GM18511 (cell line): ENCODE results near the gene NPY4R.
"Not testable (repeated sequence)": the region's sequence is repeated elsewhere in the genome, so short reads cannot be mapped to it uniquely, and the experiment has no call there.

Experiments
- ATAC-seq: cut with Tn5 transposase; IDR thresholded peaks from one replicate; pipeline ENCODE4 v1.9.1; 2021; ENCODE audit warnings: mild to moderate bottlenecking, moderate library complexity; ENCODE audit not compliant: unreplicated experiment

Gene NPY4R

GRCh38 chr10:46457071-46457470, 8.7 kb downstream of the NPY4R start:
- ATAC-seq = not testable (repeated sequence)

- ATAC-seq = not testable (repeated sequence)
Observed at GRCh38 chr10:46455992-46456391, 9.8 kb downstream of the NPY4R start.

GRCh38 chr10:46451365-46451764, 14.4 kb downstream of the NPY4R start:
- not testable (repeated sequence) for ATAC-seq

GRCh38 chr10:46450829-46451228, 14.9 kb downstream of the NPY4R start:
- ATAC-seq = not testable (repeated sequence)

- not testable (repeated sequence) for ATAC-seq
Observed at GRCh38 chr10:46447439-46447838, 18.3 kb downstream of the NPY4R start.

GRCh38 chr10:46445389-46446122, 20.2 kb downstream of the NPY4R start:
- peak; percentile 86 for ATAC-seq

GRCh38 chr10:46443422-46443821, 22.3 kb downstream of the NPY4R start:
- not testable (repeated sequence) for ATAC-seq

- ATAC-seq = not testable (repeated sequence)
Observed at GRCh38 chr10:46442706-46443275, 23.0 kb downstream of the NPY4R start.

- ATAC-seq = not testable (repeated sequence)
Observed at GRCh38 chr10:46441837-46442278, 23.9 kb downstream of the NPY4R start.

GRCh38 chr10:46440942-46441341, 24.8 kb downstream of the NPY4R start:
- not testable (repeated sequence) for ATAC-seq

GRCh38 chr10:46423550-46423949, 42.2 kb downstream of the NPY4R start:
- not testable (repeated sequence) for ATAC-seq

GRCh38 chr10:46419570-46420379, 46.0 kb downstream of the NPY4R start:
- ATAC-seq = not testable (repeated sequence)

GRCh38 chr10:46418283-46418682, 47.5 kb downstream of the NPY4R start:
- not testable (repeated sequence) for ATAC-seq

- peak; percentile 86 for ATAC-seq
Observed at GRCh38 chr10:46415291-46415690, 50.5 kb downstream of the NPY4R start.

GRCh38 chr10:46412665-46413064, 53.1 kb downstream of the NPY4R start:
- ATAC-seq = not testable (repeated sequence)

GRCh38 chr10:46411123-46411522, 54.6 kb downstream of the NPY4R start:
- ATAC-seq = not testable (repeated sequence)
